SH-SY5Y (cell line): Measurements from ENCODE around the gene CPA1.

ENCODE experiments used
- GATA2 ChIP-seq: IDR thresholded peaks from 2 replicates; pipeline ENCODE4 v1.6.1; 2011; ENCODE audit warnings: mild to moderate bottlenecking, low read depth, low read length
- GATA3 ChIP-seq: IDR thresholded peaks from 2 replicates; pipeline ENCODE4 v1.6.1; 2011; ENCODE audit warnings: low read depth, mild to moderate bottlenecking, low read length, moderate library complexity

- TF ChIP-seq GATA2: no peak
- TF ChIP-seq GATA3: peak; percentile 42; the same call in 1 of the 2 replicates
Observed at GRCh38 chr7:130423501-130424037, 43.3 kb downstream of the CPA1 start.
